Right renal pelvis (tissue), 4 donors: Measurements from ENCODE around the gene TTC7B. TPM values are rescaled to one million over a fixed set of nuclear protein-coding genes. Genes with fewer than 3 reads are reported as not detected.
"Not testable (repeated sequence)": the region's sequence is repeated elsewhere in the genome, so short reads cannot be mapped to it uniquely, and the experiment has no call there.

Experiments
- DNase-seq, 4 donors: peaks; one replicate each; pipeline ENCODE4 v3.0.0-alpha.2; 2013; ENCODE audit warnings: low read depth in 4 of 4, low spot score in 3 of 4, missing footprints in 1 of 4
- polyA plus RNA-seq, 4 donors: library from polyadenylated mRNA; unstranded; fragments of 120-200 nt; gene quantifications; one replicate each; pipeline ENCODE4 v1.2.1, GENCODE V29; 2013; ENCODE audit not compliant: insufficient read length in 4 of 4

TTC7B gene
- polyA plus RNA-seq, 4 donors, result 45.5 to 56.3 (median 47.5) TPM

GRCh38 chr14:90830931-90831701 lies 14.9 kb upstream of the TTC7B start:
- DNase-seq, result no peak

- DNase-seq, result no peak
Observed at GRCh38 chr14:90829677-90830076, 13.4 kb upstream of the TTC7B start.

- DNase-seq, result no peak
Observed at GRCh38 chr14:90828642-90829487, 12.6 kb upstream of the TTC7B start.

- DNase-seq, result peak; percentile 79 to 84 (median 82)
Observed at GRCh38 chr14:90827919-90828610, 11.8 kb upstream of the TTC7B start.

GRCh38 chr14:90823542-90823941 lies 7.3 kb upstream of the TTC7B start:
- DNase-seq, result not testable (repeated sequence)

GRCh38 chr14:90820958-90821357 lies 4.7 kb upstream of the TTC7B start:
- DNase-seq, result no peak

GRCh38 chr14:90819734-90820393 lies 3.6 kb upstream of the TTC7B start:
- no peak for DNase-seq

- DNase-seq, result no peak
Observed at GRCh38 chr14:90818715-90819114, 2.5 kb upstream of the TTC7B start.

GRCh38 chr14:90816681-90817436 lies 629 bp upstream of the TTC7B start:
- DNase-seq, result no peak

GRCh38 chr14:90815572-90815821 lies 733 bp downstream of the TTC7B start:
- DNase-seq, result no peak

GRCh38 chr14:90814806-90815571 lies 1.2 kb downstream of the TTC7B start:
- no peak for DNase-seq

GRCh38 chr14:90813442-90813841 lies 2.8 kb downstream of the TTC7B start:
- DNase-seq, result no peak

- no peak for DNase-seq
Observed at GRCh38 chr14:90812109-90812508, 4.1 kb downstream of the TTC7B start.

GRCh38 chr14:90811641-90812040 lies 4.6 kb downstream of the TTC7B start:
- DNase-seq, result no peak

GRCh38 chr14:90810806-90811205 lies 5.4 kb downstream of the TTC7B start:
- no peak for DNase-seq

GRCh38 chr14:90809530-90810312 lies 6.5 kb downstream of the TTC7B start:
- DNase-seq, result no peak

GRCh38 chr14:90808759-90809529 lies 7.3 kb downstream of the TTC7B start:
- DNase-seq, result no peak

GRCh38 chr14:90807060-90807459 lies 9.2 kb downstream of the TTC7B start:
- no peak for DNase-seq
